ENCODE results near the gene CFAP299.

Gene CFAP299

DNA sequence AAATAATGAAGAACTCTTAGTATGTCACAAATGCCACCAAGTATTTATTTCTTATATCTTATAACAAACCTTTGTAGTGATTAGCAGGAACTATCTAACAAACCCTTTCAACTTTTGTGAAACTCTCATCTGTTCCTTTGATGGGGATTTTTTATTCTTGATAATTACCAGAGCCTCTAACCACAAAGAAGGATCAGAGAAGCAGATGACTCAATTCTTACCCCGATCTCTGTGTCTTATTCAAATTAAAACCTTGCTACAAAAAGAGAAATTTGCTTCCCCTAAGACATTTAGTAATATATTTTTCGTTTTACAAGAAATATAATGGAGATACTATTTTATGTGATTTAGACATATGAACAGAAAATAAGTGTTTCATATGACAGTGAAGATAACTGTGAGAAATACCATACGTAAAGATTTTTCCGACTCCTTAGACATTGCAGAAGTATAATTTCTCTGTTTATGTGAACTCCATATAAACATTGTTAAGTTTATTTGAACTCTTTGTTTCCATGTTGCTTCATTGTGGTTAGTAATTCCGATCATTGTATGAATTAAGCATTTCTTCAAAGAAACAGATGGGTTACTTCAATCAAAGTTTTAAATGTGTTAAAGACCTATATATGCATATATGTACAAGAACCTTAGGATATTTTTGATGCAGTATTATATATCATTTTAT lies 205.4 kb downstream of the CFAP299 start:
- no peak overlapping the region for H3K4me2 ChIP-seq (ENCODE audit: low read depth, low read length)
- no peaks in the 10 kb centered on the region for H3K9me2 ChIP-seq (replicated peaks; ENCODE audit: insufficient read depth, low read length)
- H2AFZ ChIP-seq (ENCODE audit: low read length) = no peak overlapping the region
- H3F3A ChIP-seq (ENCODE audit: insufficient read depth, low read length) = no peaks in the 10 kb centered on the region
- H3K9me3 ChIP-seq (replicated peaks; ENCODE audit: insufficient read depth, low read length) = no peaks in the 10 kb centered on the region
- H3K27me3 ChIP-seq (replicated peaks; ENCODE audit: insufficient read depth, low read length) = no peaks in the 10 kb centered on the region
- no peak overlapping the region for H3K4me3 ChIP-seq (ENCODE audit: low read length)
- no peak overlapping the region for H3K9ac ChIP-seq (ENCODE audit: low read length)
- no peaks in the 10 kb centered on the region for H3K4me1 ChIP-seq (ENCODE audit: low read length)
- no peak overlapping the region for H3K27ac ChIP-seq (ENCODE audit: low read length)
- no peaks in the 10 kb centered on the region for H3K36me3 ChIP-seq (replicated peaks; ENCODE audit: insufficient read depth, low read length)
- no peak for DNase-seq
- no peaks in the 10 kb centered on the region for H4K20me1 ChIP-seq (ENCODE audit: insufficient read depth, low read length)
- no peak for TF ChIP-seq EZH2 (optimal IDR thresholded peaks at IDR 0.05; ENCODE audit: low read depth, low read length)
- TF ChIP-seq EZH2phosphoT487 (IDR thresholded peaks at IDR 0.05; ENCODE audit: low read length) = no peak
- TF ChIP-seq, protein P1, sequence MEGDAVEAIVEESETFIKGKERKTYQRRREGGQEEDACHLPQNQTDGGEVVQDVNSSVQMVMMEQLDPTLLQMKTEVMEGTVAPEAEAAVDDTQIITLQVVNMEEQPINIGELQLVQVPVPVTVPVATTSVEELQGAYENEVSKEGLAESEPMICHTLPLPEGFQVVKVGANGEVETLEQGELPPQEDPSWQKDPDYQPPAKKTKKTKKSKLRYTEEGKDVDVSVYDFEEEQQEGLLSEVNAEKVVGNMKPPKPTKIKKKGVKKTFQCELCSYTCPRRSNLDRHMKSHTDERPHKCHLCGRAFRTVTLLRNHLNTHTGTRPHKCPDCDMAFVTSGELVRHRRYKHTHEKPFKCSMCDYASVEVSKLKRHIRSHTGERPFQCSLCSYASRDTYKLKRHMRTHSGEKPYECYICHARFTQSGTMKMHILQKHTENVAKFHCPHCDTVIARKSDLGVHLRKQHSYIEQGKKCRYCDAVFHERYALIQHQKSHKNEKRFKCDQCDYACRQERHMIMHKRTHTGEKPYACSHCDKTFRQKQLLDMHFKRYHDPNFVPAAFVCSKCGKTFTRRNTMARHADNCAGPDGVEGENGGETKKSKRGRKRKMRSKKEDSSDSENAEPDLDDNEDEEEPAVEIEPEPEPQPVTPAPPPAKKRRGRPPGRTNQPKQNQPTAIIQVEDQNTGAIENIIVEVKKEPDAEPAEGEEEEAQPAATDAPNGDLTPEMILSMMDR (IDR thresholded peaks at IDR 0.05; ENCODE audit: low read length) = no peak
- H3K79me2 ChIP-seq (ENCODE audit: low read length) = no peaks in the 10 kb centered on the region

DNA sequence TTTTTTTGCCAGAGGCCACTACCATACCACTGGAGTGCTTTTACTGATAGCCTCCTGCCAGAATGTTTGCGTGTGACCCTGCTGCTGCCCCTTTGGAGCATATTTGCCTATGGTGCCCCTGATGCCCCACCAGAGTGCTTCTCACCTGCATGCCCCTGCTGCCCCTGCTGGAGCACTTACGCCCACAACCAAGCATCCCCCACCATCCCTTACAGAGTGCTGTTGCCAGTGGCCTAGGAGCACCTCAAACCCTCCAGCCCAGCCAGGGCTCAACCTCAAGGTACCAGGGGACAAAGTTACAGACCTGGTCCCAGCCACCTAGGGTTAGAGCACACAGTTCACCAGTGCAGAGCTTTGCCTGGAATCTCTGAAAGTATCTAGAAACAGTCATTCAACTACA lies 207.2 kb downstream of the CFAP299 start:
- Histone ChIP-seq H3K4me1 (ENCODE audit: low read length) (no peaks in the 10 kb centered on the region), H3K9me2 (replicated peaks; ENCODE audit: insufficient read depth, low read length) (no peaks in the 10 kb centered on the region), H3K9ac (ENCODE audit: low read length) (no peak overlapping the region)

DNA sequence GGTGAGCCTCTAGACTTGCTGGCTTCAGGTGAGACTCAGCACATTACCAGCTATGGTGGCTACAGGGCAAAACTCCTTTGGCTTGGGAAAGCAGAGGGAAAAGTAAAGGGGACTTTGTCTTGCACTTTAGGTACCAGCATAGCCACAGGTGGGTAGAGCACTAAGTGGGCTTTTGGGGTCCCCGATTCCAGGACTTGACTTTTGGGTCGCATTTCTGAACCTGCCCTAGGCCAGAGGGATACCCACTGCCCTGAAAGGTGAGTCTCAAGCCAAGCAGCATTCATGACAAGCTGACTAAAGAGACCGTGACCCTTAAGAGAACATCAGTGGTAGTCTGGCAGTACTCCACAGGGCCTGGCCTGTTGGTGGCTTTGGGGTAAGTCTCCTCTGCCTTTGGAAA lies 224.8 kb downstream of the CFAP299 start:
- no peaks in the 10 kb centered on the region for H3F3A ChIP-seq (ENCODE audit: insufficient read depth, low read length)
- H3K9me3 ChIP-seq (replicated peaks; ENCODE audit: insufficient read depth, low read length) = no peaks in the 10 kb centered on the region
- DNase-seq = no peak
- no peaks in the 10 kb centered on the region for H3K27me3 ChIP-seq (replicated peaks; ENCODE audit: insufficient read depth, low read length)
- no peaks in the 10 kb centered on the region for H3K4me1 ChIP-seq (ENCODE audit: low read length)
- no peak overlapping the region for H2AFZ ChIP-seq (ENCODE audit: low read length)
- H3K27ac ChIP-seq (ENCODE audit: low read length) = no peak overlapping the region
- no peaks in the 10 kb centered on the region for H3K9me2 ChIP-seq (replicated peaks; ENCODE audit: insufficient read depth, low read length)
- no peak for TF ChIP-seq EZH2 (optimal IDR thresholded peaks at IDR 0.05; ENCODE audit: low read depth, low read length)
- TF ChIP-seq EZH2phosphoT487 (IDR thresholded peaks at IDR 0.05; ENCODE audit: low read length) = no peak
- TF ChIP-seq, protein P1 (IDR thresholded peaks at IDR 0.05; ENCODE audit: low read length) = no peak
- H4K20me1 ChIP-seq (ENCODE audit: insufficient read depth, low read length) = no peaks in the 10 kb centered on the region
- no peak overlapping the region for H3K4me3 ChIP-seq (ENCODE audit: low read length)
- H3K36me3 ChIP-seq (replicated peaks; ENCODE audit: insufficient read depth, low read length) = no peaks in the 10 kb centered on the region
- no peak overlapping the region for H3K4me2 ChIP-seq (ENCODE audit: low read depth, low read length)
- H3K9ac ChIP-seq (ENCODE audit: low read length) = no peak overlapping the region
- H3K79me2 ChIP-seq (ENCODE audit: low read length) = no peaks in the 10 kb centered on the region

More for the DNA sequence above, 207.2 kb downstream of the CFAP299 start:
- Histone ChIP-seq H3K27me3 (replicated peaks; ENCODE audit: insufficient read depth, low read length) (no peaks in the 10 kb centered on the region), H3K27ac (ENCODE audit: low read length) (no peak overlapping the region), H3F3A (ENCODE audit: insufficient read depth, low read length) (no peaks in the 10 kb centered on the region), H3K4me3 (ENCODE audit: low read length) (no peak overlapping the region), H3K79me2 (ENCODE audit: low read length) (no peaks in the 10 kb centered on the region), H3K36me3 (replicated peaks; ENCODE audit: insufficient read depth, low read length) (no peaks in the 10 kb centered on the region), H2AFZ (ENCODE audit: low read length) (no peak overlapping the region), H4K20me1 (ENCODE audit: insufficient read depth, low read length) (no peaks in the 10 kb centered on the region), H3K4me2 (ENCODE audit: low read depth, low read length) (no peak overlapping the region), H3K9me3 (replicated peaks; ENCODE audit: insufficient read depth, low read length) (no peaks in the 10 kb centered on the region)
- DNase-seq = no peak
- no peak for TF ChIP-seq EZH2 (optimal IDR thresholded peaks at IDR 0.05; ENCODE audit: low read depth, low read length)
- TF ChIP-seq, protein P1 (IDR thresholded peaks at IDR 0.05; ENCODE audit: low read length) = no peak
- TF ChIP-seq EZH2phosphoT487 (IDR thresholded peaks at IDR 0.05; ENCODE audit: low read length) = no peak

Measured in MM.1S (cell line).